HL-60 (cell line): ENCODE results near the gene NANOS1.

Source experiments
- CTCF ChIP-seq: IDR thresholded peaks from one replicate; pipeline ENCODE4 v1.5.1; 2011; ENCODE audit warnings: low read length, control low read depth, inconsistent platforms; ENCODE audit not compliant: insufficient read depth
- GABPA ChIP-seq: IDR thresholded peaks from 2 replicates; pipeline ENCODE4 v1.6.1; 2012; ENCODE audit warnings: low read depth
- POLR2AphosphoS5 ChIP-seq: IDR thresholded peaks from 2 replicates; pipeline ENCODE4 v1.6.1; 2012; ENCODE audit warnings: low read depth
- REST ChIP-seq: IDR thresholded peaks from 2 replicates; pipeline ENCODE4 v1.6.1; 2012; ENCODE audit warnings: low read depth; ENCODE audit not compliant: insufficient replicate concordance

- TF ChIP-seq CTCF (no peak), GABPA (no peak), POLR2AphosphoS5 (no peak), REST (no peak)
Measured at GRCh38 chr10:119001717-119002500, 27.6 kb upstream of the NANOS1 start.
